Naive B cell (primary cell): ENCODE results near the gene SRSF3. TPM values are rescaled to one million over a fixed set of nuclear protein-coding genes. Genes with fewer than 3 reads are reported as not detected.
"Not testable (repeated sequence)": the region's sequence is repeated elsewhere in the genome, so short reads cannot be mapped to it uniquely, and the experiment has no call there.

ENCODE experiments used
- ATAC-seq, 2 donors: fragments of 150-1000 bp; cut with Tn5 transposase; 2 replicates each; pipeline ENCODE4 v1.10.0; 2021; ENCODE audit warnings: low read depth in 2 of 2, mild to moderate bottlenecking in 2 of 2, moderate library complexity in 2 of 2
- DNase-seq: peaks from one replicate; pipeline ENCODE4 v3.0.0; 2022
- H3K27ac Mint-ChIP-seq, 6 donors: one replicate each; pipeline ENCODE4 v1.8.0; 2020 to 2022; ENCODE audit warnings: mild to moderate bottlenecking in 6 of 6, mixed read lengths in 6 of 6, moderate library complexity in 5 of 6, inconsistent platforms in 2 of 6
- H3K27me3 Mint-ChIP-seq, 3 donors: one replicate each; pipeline ENCODE4 v1.8.0; 2021 to 2022; ENCODE audit warnings: mixed read lengths in 3 of 3, mild to moderate bottlenecking in 1 of 3
- H3K36me3 Mint-ChIP-seq, 2 donors: one replicate each; pipeline ENCODE4 v1.8.0; 2020 to 2022; ENCODE audit warnings: mixed read lengths in 2 of 2, inconsistent platforms in 1 of 2, mild to moderate bottlenecking in 1 of 2
- H3K4me1 Mint-ChIP-seq, 3 donors: one replicate each; pipeline ENCODE4 v1.8.0; 2020 to 2022; ENCODE audit warnings: mixed read lengths in 3 of 3, inconsistent platforms in 1 of 3, mild to moderate bottlenecking in 1 of 3, moderate library complexity in 1 of 3
- H3K4me3 Mint-ChIP-seq, 8 donors: one replicate each; pipeline ENCODE4 v1.8.0; 2020 to 2022; ENCODE audit warnings: mild to moderate bottlenecking in 8 of 8, mixed read lengths in 8 of 8, moderate library complexity in 8 of 8, inconsistent platforms in 2 of 8
- H3K9me3 Mint-ChIP-seq, 7 donors: one replicate each; pipeline ENCODE4 v1.8.0; 2020 to 2022; ENCODE audit warnings: mixed read lengths in 7 of 7, mild to moderate bottlenecking in 5 of 7, inconsistent platforms in 2 of 7, moderate library complexity in 1 of 7
- polyA plus RNA-seq, 6 donors: library from polyadenylated mRNA; unstranded; fragments of 300-500 nt; fragmentation: Illumina TruSeq; gene quantifications; one replicate each; pipeline ENCODE4 v1.2.3, GENCODE V29; 2021; ENCODE audit warnings: low read depth in 6 of 6

SRSF3 gene
- polyA plus RNA-seq, 6 donors from 2014 or later, result 246 to 396 (median 285) TPM

DNA sequence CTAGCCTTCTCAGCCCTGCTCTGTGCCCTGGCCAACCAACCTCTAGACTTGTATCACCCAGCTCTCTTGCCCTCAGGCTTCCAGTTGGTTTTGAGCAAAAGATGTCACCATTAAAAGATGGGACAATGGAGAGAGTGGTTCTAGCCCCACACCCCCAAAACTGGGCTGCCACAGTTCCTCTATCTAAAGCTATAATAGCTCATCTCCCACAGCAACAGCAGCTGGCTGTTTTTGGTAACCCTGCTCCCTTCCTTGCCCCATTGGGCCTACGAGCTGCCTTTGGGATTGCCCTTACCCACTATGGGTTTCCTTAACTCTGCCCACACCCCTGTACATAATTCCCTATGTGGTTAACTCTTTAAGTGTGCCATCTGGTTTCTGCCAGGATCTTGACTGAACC is 7.6 kb upstream of the SRSF3 start:
- no peaks in the 10 kb centered on the region for H3K36me3 Mint-ChIP-seq
- H3K27ac Mint-ChIP-seq, result no peak overlapping the region
- no peak overlapping the region for H3K4me3 Mint-ChIP-seq
- ATAC-seq (no peak), DNase-seq (no peak)
- H3K4me1 Mint-ChIP-seq, result peaks cover 5 to 6% (median 6%) of the 10 kb centered on the region in 3 donors
- H3K9me3 Mint-ChIP-seq, result no peaks in the 10 kb centered on the region
- no peaks in the 10 kb centered on the region for H3K27me3 Mint-ChIP-seq

DNA sequence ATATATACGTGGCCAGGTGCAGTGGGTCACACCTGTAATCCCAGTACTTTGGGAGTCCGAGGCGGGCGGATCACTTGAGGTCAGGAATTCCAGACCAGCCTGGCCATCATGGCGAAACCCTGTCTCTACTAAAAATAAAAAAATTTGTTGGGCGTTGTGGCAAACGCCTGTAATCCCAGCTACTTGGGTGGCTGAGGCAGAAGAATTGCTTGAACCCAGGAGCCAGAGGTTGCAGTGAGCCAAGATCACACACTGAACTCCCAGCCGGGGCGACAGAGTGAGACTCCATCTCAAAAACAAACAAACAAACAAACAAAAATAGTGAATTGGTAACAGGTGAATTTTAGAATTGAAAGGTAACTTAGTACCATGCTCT is 5.1 kb upstream of the SRSF3 start:
- peaks cover 15 to 21% (median 20%) of the 10 kb centered on the region in 3 donors for H3K4me1 Mint-ChIP-seq
- DNase-seq, H3K4me3 Mint-ChIP-seq: not testable (repeated sequence)

DNA sequence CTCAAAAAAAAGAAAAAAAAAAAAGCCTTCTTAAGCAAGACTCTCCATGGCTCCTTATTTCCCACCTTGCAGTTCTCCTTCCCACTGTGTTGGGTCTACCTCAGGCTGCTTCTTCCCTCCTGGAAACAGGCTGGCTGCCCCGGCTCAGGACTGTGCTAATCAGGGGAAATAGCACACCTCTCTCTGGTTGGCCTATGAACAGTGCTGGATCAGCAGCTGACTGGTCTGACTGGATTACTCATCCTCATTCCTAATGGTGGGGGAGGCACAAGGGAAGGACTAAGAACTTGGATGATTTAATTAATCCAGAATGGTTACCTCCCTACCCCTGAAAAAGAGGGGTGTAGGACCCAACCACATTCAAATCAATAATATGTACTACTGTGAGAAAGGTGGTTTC is 3.9 kb upstream of the SRSF3 start:
- no peak overlapping the region for H3K4me3 Mint-ChIP-seq
- no peak overlapping the region for H3K27ac Mint-ChIP-seq
- no peaks in the 10 kb centered on the region for H3K27me3 Mint-ChIP-seq
- H3K4me1 Mint-ChIP-seq, result peaks cover 20 to 25% (median 21%) of the 10 kb centered on the region in 3 donors
- DNase-seq (no peak), ATAC-seq (no peak)
- peaks cover 5 to 11% of the 10 kb centered on the region in 2 donors for H3K36me3 Mint-ChIP-seq
- H3K9me3 Mint-ChIP-seq, result peaks cover 0 to 4% (median 0%) of the 10 kb centered on the region in 7 donors

More for the DNA sequence above, 5.1 kb upstream of the SRSF3 start:
- not testable (repeated sequence) for H3K36me3 Mint-ChIP-seq, H3K27me3 Mint-ChIP-seq, H3K9me3 Mint-ChIP-seq, H3K27ac Mint-ChIP-seq, ATAC-seq

DNA sequence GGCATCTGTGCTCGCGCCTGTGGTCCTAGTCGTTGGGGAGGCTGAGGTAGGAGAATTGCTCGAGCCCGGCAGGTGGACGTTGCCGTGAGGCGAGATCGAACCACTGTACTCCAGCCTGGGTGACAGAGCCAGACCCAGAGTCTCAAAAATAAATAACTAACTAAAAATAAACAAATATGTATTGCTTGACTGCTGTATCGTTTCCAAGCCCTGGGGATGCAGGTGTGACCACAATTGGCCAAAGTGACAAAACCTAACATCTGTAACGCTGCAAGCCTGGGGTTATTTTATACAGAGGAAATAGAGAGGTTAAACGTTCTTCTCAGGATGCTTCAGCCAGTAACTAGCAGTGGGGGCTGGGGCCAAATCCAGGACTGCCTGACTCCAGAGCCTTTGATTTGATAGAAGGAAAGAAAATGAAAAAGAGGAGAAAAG is 1.9 kb upstream of the SRSF3 start:
- DNase-seq (peak; percentile 25), ATAC-seq (peak in 1 of 2 donors; percentile 3)
- peak overlapping the region; percentile 71 to 92 (median 84) for H3K4me3 Mint-ChIP-seq
- H3K4me1 Mint-ChIP-seq, result peaks cover 31 to 36% (median 33%) of the 10 kb centered on the region in 3 donors
- H3K27ac Mint-ChIP-seq, result peak overlapping the region; percentile 93 to 100 (median 98)
- H3K9me3 Mint-ChIP-seq, result peaks cover 0 to 4% (median 0%) of the 10 kb centered on the region in 7 donors
- peaks cover 16 to 18% of the 10 kb centered on the region in 2 donors for H3K36me3 Mint-ChIP-seq
- no peaks in the 10 kb centered on the region for H3K27me3 Mint-ChIP-seq

DNA sequence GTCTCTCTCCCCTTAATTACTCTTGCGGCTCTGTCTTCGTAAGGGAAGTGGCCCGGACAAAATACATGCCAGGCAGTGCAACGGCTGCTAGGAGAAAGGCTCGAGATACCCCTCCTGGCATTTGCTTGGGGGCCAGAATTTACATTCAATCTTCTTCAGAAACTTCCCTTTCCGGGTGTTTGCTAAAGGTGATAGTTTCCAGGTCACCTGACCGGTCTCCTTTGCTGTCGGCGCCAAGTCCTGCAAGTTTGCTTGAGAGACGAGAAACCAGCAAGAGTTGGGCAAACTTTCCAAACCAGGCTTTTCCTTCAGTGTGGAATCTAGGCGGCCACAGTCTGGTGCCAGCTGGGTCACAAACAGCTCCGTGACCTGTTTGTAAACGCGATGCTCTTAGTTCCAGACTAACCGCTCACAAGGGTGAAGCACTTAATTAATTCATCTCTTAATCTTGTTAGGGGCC is 563 bp upstream of the SRSF3 start:
- DNase-seq (peak; percentile 63), ATAC-seq (peak; percentile 16 to 20)
- H3K36me3 Mint-ChIP-seq, result peaks cover 20 to 25% of the 10 kb centered on the region in 2 donors
- H3K4me1 Mint-ChIP-seq, result peaks cover 42 to 44% (median 43%) of the 10 kb centered on the region in 3 donors
- peaks cover 0 to 4% (median 0%) of the 10 kb centered on the region in 7 donors for H3K9me3 Mint-ChIP-seq
- peak overlapping the region; percentile 83 to 100 (median 96) for H3K4me3 Mint-ChIP-seq
- H3K27me3 Mint-ChIP-seq, result no peaks in the 10 kb centered on the region
- peak overlapping the region; percentile 98 to 100 (median 100) for H3K27ac Mint-ChIP-seq

DNA sequence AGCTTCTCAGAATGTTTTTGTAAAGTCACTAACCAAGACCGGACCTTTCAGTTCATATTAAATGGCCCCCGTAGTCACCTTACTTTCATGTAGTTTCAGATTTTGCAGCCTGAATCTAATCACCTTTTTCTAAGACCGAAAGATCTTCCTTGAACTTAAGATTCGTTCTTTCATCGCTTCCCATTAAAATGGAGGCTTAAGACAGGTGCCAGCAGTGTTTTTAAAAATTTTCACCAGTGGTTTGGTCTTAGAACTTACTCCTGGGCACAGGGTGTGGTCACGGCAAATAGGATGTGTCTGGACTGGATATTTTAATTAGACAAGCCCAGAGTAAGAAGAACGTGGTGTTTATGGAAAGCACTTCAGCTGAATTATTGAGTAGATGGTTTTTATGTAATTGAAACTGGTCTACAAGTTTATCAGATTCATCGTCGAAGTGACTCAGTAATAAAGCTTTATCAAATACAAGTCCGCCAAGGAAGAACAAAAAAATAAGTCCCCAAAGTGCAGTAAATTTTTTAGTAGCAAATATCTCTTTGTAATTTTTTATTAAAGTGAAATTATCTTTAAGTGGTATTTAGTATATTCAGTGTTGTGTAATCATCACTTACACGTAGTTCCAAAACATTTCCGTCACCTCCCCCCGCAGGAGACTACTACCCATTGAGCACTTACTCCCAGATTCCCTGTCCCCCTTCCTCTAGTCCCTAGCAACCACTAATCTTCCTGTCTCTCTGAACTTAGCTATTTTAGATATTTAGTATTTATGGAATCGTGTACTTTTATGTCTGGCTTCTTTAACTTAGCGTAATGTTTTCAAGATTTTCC is 868 bp downstream of the SRSF3 start:
- ATAC-seq (no peak), DNase-seq (peak; percentile 29)
- Mint-ChIP-seq H3K4me3 (peak overlapping the region; percentile 83 to 100 (median 96)), H3K4me1 (peaks cover 54 to 58% (median 55%) of the 10 kb centered on the region in 3 donors), H3K36me3 (peaks cover 32 to 37% of the 10 kb centered on the region in 2 donors), H3K27ac (peak overlapping the region; percentile 98 to 100 (median 100)), H3K27me3 (no peaks in the 10 kb centered on the region), H3K9me3 (peaks cover 0 to 4% (median 0%) of the 10 kb centered on the region in 7 donors)

DNA sequence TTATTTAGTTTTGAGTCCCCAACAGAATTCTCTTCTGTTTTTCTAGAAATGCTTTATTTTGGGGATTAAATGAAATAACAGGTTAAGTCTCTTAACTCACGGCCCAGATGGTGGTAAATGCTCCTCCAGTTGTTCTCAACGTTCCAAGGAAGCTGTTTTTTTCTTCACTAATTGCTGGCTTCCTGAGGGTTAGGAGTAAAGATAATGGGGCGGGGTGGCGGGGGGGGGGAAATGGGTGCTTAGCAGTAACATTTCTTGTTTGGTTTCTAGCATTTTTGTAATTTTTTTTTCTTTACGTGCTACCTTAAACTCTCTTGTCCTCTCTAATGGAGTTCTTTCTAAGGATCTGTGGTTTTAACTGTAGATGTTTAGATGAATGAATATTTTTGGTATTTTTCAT is 2.2 kb downstream of the SRSF3 start:
- ATAC-seq (no peak), DNase-seq (no peak)
- H3K36me3 Mint-ChIP-seq, result peaks cover 41 to 45% of the 10 kb centered on the region in 2 donors
- H3K27me3 Mint-ChIP-seq, result no peaks in the 10 kb centered on the region
- H3K4me3 Mint-ChIP-seq, result peak overlapping the region; percentile 83 to 100 (median 96)
- peaks cover 0 to 4% (median 0%) of the 10 kb centered on the region in 7 donors for H3K9me3 Mint-ChIP-seq
- peak overlapping the region; percentile 54 to 100 (median 91) for H3K27ac Mint-ChIP-seq
- peaks cover 51 to 62% (median 53%) of the 10 kb centered on the region in 3 donors for H3K4me1 Mint-ChIP-seq

DNA sequence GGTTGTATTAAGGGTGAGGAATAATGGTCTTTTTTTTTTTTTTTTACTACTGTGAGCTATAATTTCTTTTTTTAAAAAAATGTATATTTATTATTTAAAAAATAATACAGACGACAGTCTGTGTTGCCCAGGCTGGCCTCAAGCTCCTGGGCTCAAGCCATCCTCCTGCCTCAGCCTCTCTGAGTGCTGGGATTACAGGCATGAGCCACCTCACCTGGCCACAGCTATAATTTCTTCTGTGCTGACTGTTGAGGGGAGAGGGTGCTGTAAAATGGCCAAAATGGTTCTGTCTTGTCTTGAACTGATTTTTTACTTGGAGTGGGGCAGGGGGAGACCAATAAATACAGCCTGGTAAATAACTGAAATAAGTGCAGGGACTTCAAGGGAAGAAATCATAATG is 3.6 kb downstream of the SRSF3 start:
- ATAC-seq (no peak), DNase-seq (no peak)
- Mint-ChIP-seq H3K27ac (peak overlapping the region in 2 of 6 donors; percentile 60 to 74), H3K27me3 (no peaks in the 10 kb centered on the region), H3K4me3 (peak overlapping the region; percentile 74 to 100 (median 94)), H3K4me1 (peaks cover 45 to 60% (median 46%) of the 10 kb centered on the region in 3 donors), H3K9me3 (peaks cover 0 to 4% (median 0%) of the 10 kb centered on the region in 7 donors), H3K36me3 (peaks cover 41 to 45% of the 10 kb centered on the region in 2 donors)

DNA sequence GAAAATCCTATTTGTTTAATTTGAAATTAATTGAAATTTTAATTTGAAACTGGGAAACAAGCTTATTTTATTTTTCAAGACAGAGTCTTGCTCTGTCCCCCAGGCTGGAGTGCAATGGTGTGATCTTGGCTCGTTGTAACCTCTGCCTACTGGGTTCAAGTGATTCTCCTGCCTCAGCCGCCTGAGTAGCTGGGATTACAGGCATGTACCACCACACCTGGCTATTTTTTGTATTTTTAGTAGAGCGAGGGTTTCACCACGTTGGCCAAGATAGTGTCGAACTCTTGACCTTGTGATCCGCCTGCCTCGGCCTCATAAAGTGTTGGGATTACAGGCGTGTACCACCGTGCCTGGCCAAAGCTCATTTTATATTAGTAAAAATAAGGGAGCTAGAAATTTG is 4.2 kb downstream of the SRSF3 start:
- no peak for ATAC-seq
- DNase-seq, result no peak
- H3K27ac Mint-ChIP-seq, result peak overlapping the region; percentile 0 to 78 (median 54)
- no peaks in the 10 kb centered on the region for H3K27me3 Mint-ChIP-seq
- peaks cover 41 to 45% of the 10 kb centered on the region in 2 donors for H3K36me3 Mint-ChIP-seq
- H3K9me3 Mint-ChIP-seq, result peaks cover 0 to 4% (median 0%) of the 10 kb centered on the region in 7 donors
- peaks cover 44 to 60% (median 45%) of the 10 kb centered on the region in 3 donors for H3K4me1 Mint-ChIP-seq
- H3K4me3 Mint-ChIP-seq, result peak overlapping the region; percentile 50 to 97 (median 82)

DNA sequence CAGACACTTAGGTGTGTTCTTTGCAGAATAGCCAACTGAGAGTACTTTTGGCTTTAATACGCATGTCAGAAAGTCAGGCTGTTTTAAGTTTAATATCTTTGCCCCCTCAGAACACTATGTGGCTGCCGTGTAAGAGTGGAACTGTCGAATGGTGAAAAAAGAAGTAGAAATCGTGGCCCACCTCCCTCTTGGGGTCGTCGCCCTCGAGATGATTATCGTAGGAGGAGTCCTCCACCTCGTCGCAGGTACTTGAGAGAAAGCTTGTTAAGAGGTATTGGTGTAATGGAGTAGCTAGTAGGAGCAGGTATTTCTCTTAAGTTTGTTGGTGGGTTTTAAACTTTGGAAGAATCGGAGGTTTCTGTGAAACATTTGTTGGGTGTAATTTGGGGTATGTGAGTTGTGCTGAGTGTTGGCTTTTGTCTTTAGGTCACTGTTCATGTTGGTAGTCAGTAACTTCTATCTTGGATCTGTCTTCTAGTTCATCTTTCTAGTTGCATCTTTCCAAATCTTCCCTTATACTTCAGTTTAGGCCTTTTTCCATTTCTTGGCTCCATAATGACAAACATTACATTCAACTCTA is 4.7 kb downstream of the SRSF3 start:
- ATAC-seq, result no peak
- H3K4me1 Mint-ChIP-seq, result peaks cover 39 to 59% (median 45%) of the 10 kb centered on the region in 3 donors
- peaks cover 0 to 4% (median 0%) of the 10 kb centered on the region in 7 donors for H3K9me3 Mint-ChIP-seq
- no peak for DNase-seq
- peak overlapping the region; percentile 50 to 97 (median 82) for H3K4me3 Mint-ChIP-seq
- peaks cover 41 to 45% of the 10 kb centered on the region in 2 donors for H3K36me3 Mint-ChIP-seq
- peak overlapping the region; percentile 0 to 86 (median 60) for H3K27ac Mint-ChIP-seq
- no peaks in the 10 kb centered on the region for H3K27me3 Mint-ChIP-seq

DNA sequence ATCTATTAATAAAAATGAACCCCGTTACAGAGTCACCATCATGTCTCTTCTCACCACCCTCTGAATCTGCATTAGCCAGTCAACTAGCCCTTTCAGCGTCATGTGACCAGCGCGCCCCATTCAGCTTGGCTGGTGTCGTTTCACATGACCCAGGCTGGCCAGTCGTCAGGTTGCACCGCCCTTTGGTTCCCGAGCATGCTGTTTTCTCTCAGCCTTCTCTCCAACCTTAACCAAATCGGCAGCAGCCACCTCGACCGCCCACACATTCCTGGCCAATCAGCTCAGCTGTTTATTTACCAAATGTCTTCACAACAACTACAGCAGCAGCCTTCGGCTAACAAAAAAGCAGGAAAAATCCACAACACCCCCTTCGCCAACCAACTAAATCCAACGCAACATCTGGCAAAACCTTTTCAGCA is 5.6 kb downstream of the SRSF3 start:
- ATAC-seq (peak; percentile 20 to 27), DNase-seq (no peak)
- Mint-ChIP-seq H3K27me3 (no peaks in the 10 kb centered on the region), H3K4me1 (peaks cover 39 to 66% (median 46%) of the 10 kb centered on the region in 3 donors), H3K36me3 (peaks cover 34 to 53% of the 10 kb centered on the region in 2 donors), H3K9me3 (no peaks in the 10 kb centered on the region), H3K4me3 (peak overlapping the region in 7 of 8 donors; percentile 27 to 94 (median 53)), H3K27ac (peak overlapping the region in 5 of 6 donors; percentile 33 to 71 (median 64))

DNA sequence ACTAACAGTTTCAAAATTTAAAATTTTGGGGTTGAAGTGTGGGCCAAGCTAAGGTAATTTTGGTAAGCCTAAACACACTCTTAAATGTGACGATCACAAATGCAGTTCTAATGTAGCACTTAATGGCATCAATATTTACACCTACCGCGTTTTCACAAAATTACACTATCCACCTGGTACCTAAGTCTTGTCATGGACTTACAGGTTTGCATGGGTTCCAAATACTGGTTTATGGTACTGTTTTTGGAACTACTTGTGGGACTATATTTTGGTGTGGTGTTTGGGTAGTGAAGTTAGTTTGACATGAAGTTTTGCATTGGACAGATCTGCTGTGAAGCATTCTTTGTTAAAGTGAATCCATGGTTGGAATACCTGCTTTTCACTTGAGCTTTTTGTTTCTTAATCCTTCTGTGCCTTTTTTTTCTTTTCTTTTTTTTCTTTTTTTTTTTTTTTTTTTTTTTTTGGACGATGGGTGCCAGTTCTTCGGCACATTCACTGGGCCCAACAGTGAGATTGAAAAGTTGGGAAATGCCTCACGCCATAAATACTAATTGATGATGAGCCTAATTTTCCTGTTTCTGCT is 6.5 kb downstream of the SRSF3 start:
- Mint-ChIP-seq H3K4me3 (peak overlapping the region in 2 of 8 donors; percentile 48 to 94), H3K27me3 (no peaks in the 10 kb centered on the region), H3K9me3 (no peaks in the 10 kb centered on the region), H3K36me3 (peaks cover 26 to 50% of the 10 kb centered on the region in 2 donors), H3K4me1 (peaks cover 43 to 74% (median 44%) of the 10 kb centered on the region in 3 donors), H3K27ac (peak overlapping the region in 3 of 6 donors; percentile 11 to 69 (median 44))
- DNase-seq (no peak), ATAC-seq (no peak)

DNA sequence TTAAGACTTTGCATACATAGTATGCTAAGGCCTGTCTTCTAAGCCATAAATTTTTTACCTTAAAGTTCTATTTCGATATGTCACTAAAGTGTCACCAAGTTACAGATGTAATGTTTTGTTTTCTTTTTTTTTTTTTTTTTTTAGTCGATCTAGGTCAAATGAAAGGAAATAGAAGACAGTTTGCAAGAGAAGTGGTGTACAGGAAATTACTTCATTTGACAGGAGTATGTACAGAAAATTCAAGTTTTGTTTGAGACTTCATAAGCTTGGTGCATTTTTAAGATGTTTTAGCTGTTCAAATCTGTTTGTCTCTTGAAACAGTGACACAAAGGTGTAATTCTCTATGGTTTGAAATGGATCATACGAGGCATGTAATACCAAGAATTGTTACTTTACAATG is 7.7 kb downstream of the SRSF3 start:
- ATAC-seq, result not testable (repeated sequence)

More for the DNA sequence above, 7.7 kb downstream of the SRSF3 start:
- H3K27me3 Mint-ChIP-seq, H3K9me3 Mint-ChIP-seq, H3K4me3 Mint-ChIP-seq, DNase-seq: not testable (repeated sequence)
- Mint-ChIP-seq H3K27ac (peak overlapping the region in 2 of 6 donors; percentile 6 to 24), H3K4me1 (peaks cover 36 to 75% (median 44%) of the 10 kb centered on the region in 3 donors), H3K36me3 (peaks cover 25 to 46% of the 10 kb centered on the region in 2 donors)
